Upper lobe of left lung (tissue), 6 donors: ENCODE measurements around the gene TOX2. TPM values are rescaled to one million over a fixed set of nuclear protein-coding genes. Genes with fewer than 3 reads are reported as not detected.

Experiments
- ATAC-seq, 2 donors: fragments of 200-7000 bp; cut with Tn5 transposase; one replicate each; pipeline ENCODE4 v1.9.1; 2022; ENCODE audit warnings: mild to moderate bottlenecking in 2 of 2, moderate library complexity in 2 of 2; ENCODE audit not compliant: low FRiP score in 2 of 2
- DNase-seq, 2 donors: peaks; one replicate each; pipeline ENCODE4 v3.0.0-alpha.2; 2019 to 2020
- H3K27ac ChIP-seq, 4 donors: fragments of 200-600 bp; sonication (generic); one replicate each; pipeline ENCODE4 v1.5.1; 2016 to 2019
- H3K27me3 ChIP-seq, 4 donors: fragments of 200-600 bp; sonication (generic); one replicate each; pipeline ENCODE4 v1.5.1; 2017 to 2019
- H3K36me3 ChIP-seq, 4 donors: fragments of 200-600 bp; sonication (generic); one replicate each; pipeline ENCODE4 v1.5.1; 2016 to 2019
- H3K4me1 ChIP-seq, 4 donors: fragments of 200-600 bp; sonication (generic); one replicate each; pipeline ENCODE4 v1.5.1; 2018 to 2019
- H3K4me3 ChIP-seq, 4 donors: fragments of 200-600 bp; sonication (generic); one replicate each; pipeline ENCODE4 v1.5.1; 2017 to 2019; ENCODE audit warnings: mild to moderate bottlenecking in 2 of 4, moderate library complexity in 1 of 4
- H3K9me3 ChIP-seq, 4 donors: fragments of 200-600 bp; sonication (generic); one replicate each; pipeline ENCODE4 v1.5.1; 2018 to 2019
- CTCF ChIP-seq, 6 experiments: fragments of 450-650 bp in 4 of 6; fragments of 200-600 bp in 2 of 6; sonication (generic) in 2 of 6; IDR thresholded peaks; one replicate each; pipeline ENCODE4 v1.5.1; 2016 to 2019; ENCODE audit warnings: antibody characterized with exemption in 6 of 6
- EP300 ChIP-seq, 4 donors: sonication (generic); formaldehyde crosslinking; IDR thresholded peaks; one replicate each; pipeline ENCODE4 v1.5.1; 2017; ENCODE audit warnings: antibody characterized with exemption in 4 of 4, control low read depth in 2 of 4
- POLR2A ChIP-seq, 4 donors: fragments of 450-650 bp; IDR thresholded peaks; one replicate each; pipeline ENCODE4 v1.5.1; 2016 to 2017; ENCODE audit warnings: antibody characterized with exemption in 4 of 4, mild to moderate bottlenecking in 2 of 4
- POLR2AphosphoS5 ChIP-seq, 2 donors: sonication (generic); formaldehyde crosslinking; IDR thresholded peaks; one replicate each; pipeline ENCODE4 v1.5.1; 2017; ENCODE audit warnings: antibody characterized with exemption in 2 of 2
- WGBS, 2 donors: methylation state at CpG; one replicate each; pipeline ENCODE4 v1.1.5; 2017 to 2018; 5-methylcytosine and 5-hydroxymethylcytosine counted together
- total RNA-seq, 6 donors: library from RNA; depleted of rRNA in 4 of 6; stranded (reverse); fragments of >200 nt in 4 of 6; gene quantifications; one replicate each; pipeline versions ENCODE4 v1.1.0 to v1.2.1, GENCODE V29; 2016 to 2021
- donor health status: DM: no; HTN: no; CAD: no; lungs with moderate emphysema.
- donor health status: DM: no; HTN: yes; CAD: no; lungs with severe emphysema.

TOX2 gene
- total RNA-seq, 6 donors from 2014 or later = 7.2 to 29.3 (median 23.7) TPM

GRCh38 chr20:44018942-44019637 lies 104.4 kb downstream of the TOX2 start:
- no peak for ATAC-seq
- Histone ChIP-seq H3K4me1 (peaks cover 23 to 37% (median 25%) of the 10 kb centered on the region in 4 donors), H3K27me3 (no peaks in the 10 kb centered on the region), H3K27ac (no peak overlapping the region), H3K36me3 (no peaks in the 10 kb centered on the region), H3K4me3 (no peak overlapping the region), H3K9me3 (no peaks in the 10 kb centered on the region)
- DNase-seq = no peak
- TF ChIP-seq EP300 (IDR thresholded peaks at IDR 0.05) (no peak), CTCF (IDR thresholded peaks at IDR 0.05) (no peak), POLR2AphosphoS5 (IDR thresholded peaks at IDR 0.05) (no peak), POLR2A (IDR thresholded peaks at IDR 0.05) (no peak)
- WGBS, 2 donors = 70 to 76% methylated on average over 2 of the region's 2 CpGs

- DNase-seq = no peak
- Histone ChIP-seq H3K4me3 (no peak overlapping the region), H3K27me3 (no peaks in the 10 kb centered on the region), H3K9me3 (no peaks in the 10 kb centered on the region), H3K36me3 (no peaks in the 10 kb centered on the region), H3K27ac (no peak overlapping the region), H3K4me1 (peaks cover 22 to 34% (median 24%) of the 10 kb centered on the region in 4 donors)
- WGBS, 2 donors = 38 to 46% methylated on average over 9 to 13 of the region's 13 CpGs
- TF ChIP-seq POLR2A (IDR thresholded peaks at IDR 0.05) (no peak), EP300 (IDR thresholded peaks at IDR 0.05) (no peak), POLR2AphosphoS5 (IDR thresholded peaks at IDR 0.05) (no peak), CTCF (IDR thresholded peaks at IDR 0.05) (no peak)
- ATAC-seq = no peak
Measured at GRCh38 chr20:44019638-44020335, 105.1 kb downstream of the TOX2 start.

GRCh38 chr20:44020406-44021148 lies 105.9 kb downstream of the TOX2 start:
- TF ChIP-seq POLR2AphosphoS5 (IDR thresholded peaks at IDR 0.05) (no peak), POLR2A (IDR thresholded peaks at IDR 0.05) (no peak), EP300 (IDR thresholded peaks at IDR 0.05) (no peak)
- DNase-seq (no peak), ATAC-seq (no peak)
- Histone ChIP-seq H3K9me3 (no peaks in the 10 kb centered on the region), H3K4me3 (no peak overlapping the region), H3K4me1 (peaks cover 22 to 28% (median 24%) of the 10 kb centered on the region in 4 donors), H3K27ac (no peak overlapping the region), H3K36me3 (no peaks in the 10 kb centered on the region), H3K27me3 (no peaks in the 10 kb centered on the region)
- 88% methylated on average over 12 of the region's 12 CpGs for WGBS, 2 donors

- no peak for DNase-seq
- Histone ChIP-seq H3K36me3 (no peaks in the 10 kb centered on the region), H3K9me3 (no peaks in the 10 kb centered on the region), H3K27ac (no peak overlapping the region), H3K27me3 (no peaks in the 10 kb centered on the region), H3K4me1 (peaks cover 22 to 28% (median 24%) of the 10 kb centered on the region in 4 donors), H3K4me3 (no peak overlapping the region)
- no peak for TF ChIP-seq POLR2A (IDR thresholded peaks at IDR 0.05)
- no peak for TF ChIP-seq CTCF (IDR thresholded peaks at IDR 0.05)
- TF ChIP-seq EP300 (IDR thresholded peaks at IDR 0.05) = no peak
- TF ChIP-seq POLR2AphosphoS5 (IDR thresholded peaks at IDR 0.05) = no peak
- ATAC-seq = no peak
- WGBS, 2 donors = 93 to 95% methylated on average over 6 of the region's 6 CpGs
Measured at GRCh38 chr20:44021186-44021585, 106.5 kb downstream of the TOX2 start.

- no peaks in the 10 kb centered on the region for H3K36me3 ChIP-seq
- WGBS, 2 donors = 97 to 100% methylated on average over 7 to 10 of the region's 10 CpGs
- H3K27ac ChIP-seq = no peak overlapping the region
- DNase-seq (no peak), ATAC-seq (no peak)
- TF ChIP-seq CTCF (IDR thresholded peaks at IDR 0.05) = no peak
- no peaks in the 10 kb centered on the region for H3K27me3 ChIP-seq
- H3K9me3 ChIP-seq = no peaks in the 10 kb centered on the region
- H3K4me3 ChIP-seq = no peak overlapping the region
- peaks cover 22 to 28% (median 24%) of the 10 kb centered on the region in 4 donors for H3K4me1 ChIP-seq
Measured at GRCh38 chr20:44021900-44022299, 107.2 kb downstream of the TOX2 start.
